Measurements from ENCODE around the gene TMEM154.

The TMEM154 gene

GRCh38 chr4:152682143-152682941, 2.5 kb upstream of the TMEM154 start:
- H3K27ac ChIP-seq (ENCODE audit: low read depth, low read length) = no peak overlapping the region
- no peaks in the 10 kb centered on the region for H3K9me3 ChIP-seq (ENCODE audit: control insufficient read depth, insufficient read depth, low read length)
- peaks cover 28% of the 10 kb centered on the region for H3K27me3 ChIP-seq (ENCODE audit: control insufficient read depth, insufficient read depth, low read length)
- no peaks in the 10 kb centered on the region for H3K36me3 ChIP-seq (ENCODE audit: control insufficient read depth, insufficient read depth, low read length)
- H3K9ac ChIP-seq (ENCODE audit: low read depth, low read length) = no peak overlapping the region
- H3K4me1 ChIP-seq (ENCODE audit: control insufficient read depth, insufficient read depth, low read length) = peaks cover 29% of the 10 kb centered on the region
- no peak overlapping the region for H3K4me3 ChIP-seq (ENCODE audit: low read depth, low read length)

GRCh38 chr4:152680988-152681603, 1.3 kb upstream of the TMEM154 start:
- H3K9me3 ChIP-seq (ENCODE audit: control insufficient read depth, insufficient read depth, low read length) = no peaks in the 10 kb centered on the region
- H3K4me1 ChIP-seq (ENCODE audit: control insufficient read depth, insufficient read depth, low read length) = peaks cover 29% of the 10 kb centered on the region
- H3K36me3 ChIP-seq (ENCODE audit: control insufficient read depth, insufficient read depth, low read length) = no peaks in the 10 kb centered on the region
- H3K4me3 ChIP-seq (ENCODE audit: low read depth, low read length) = no peak overlapping the region
- no peak overlapping the region for H3K27ac ChIP-seq (ENCODE audit: low read depth, low read length)
- no peak overlapping the region for H3K9ac ChIP-seq (ENCODE audit: low read depth, low read length)
- H3K27me3 ChIP-seq (ENCODE audit: control insufficient read depth, insufficient read depth, low read length) = peaks cover 28% of the 10 kb centered on the region

GRCh38 chr4:152678841-152679240, 956 bp downstream of the TMEM154 start:
- H3K4me1 ChIP-seq (ENCODE audit: control insufficient read depth, insufficient read depth, low read length) = peaks cover 33% of the 10 kb centered on the region
- peak overlapping the region; percentile 67 for H3K4me3 ChIP-seq (ENCODE audit: low read depth, low read length)
- H3K9ac ChIP-seq (ENCODE audit: low read depth, low read length) = no peak overlapping the region

GRCh38 chr4:152677117-152677516, 2.7 kb downstream of the TMEM154 start:
- Histone ChIP-seq H3K4me1 (ENCODE audit: control insufficient read depth, insufficient read depth, low read length) (peaks cover 37% of the 10 kb centered on the region), H3K9ac (ENCODE audit: low read depth, low read length) (no peak overlapping the region), H3K36me3 (ENCODE audit: control insufficient read depth, insufficient read depth, low read length) (no peaks in the 10 kb centered on the region), H3K27ac (ENCODE audit: low read depth, low read length) (no peak overlapping the region), H3K9me3 (ENCODE audit: control insufficient read depth, insufficient read depth, low read length) (no peaks in the 10 kb centered on the region), H3K4me3 (ENCODE audit: low read depth, low read length) (no peak overlapping the region), H3K27me3 (ENCODE audit: control insufficient read depth, insufficient read depth, low read length) (peaks cover 28% of the 10 kb centered on the region)

More at GRCh38 chr4:152678841-152679240, 956 bp downstream of the TMEM154 start:
- Histone ChIP-seq H3K36me3 (ENCODE audit: control insufficient read depth, insufficient read depth, low read length) (no peaks in the 10 kb centered on the region), H3K27ac (ENCODE audit: low read depth, low read length) (no peak overlapping the region), H3K27me3 (ENCODE audit: control insufficient read depth, insufficient read depth, low read length) (peaks cover 28% of the 10 kb centered on the region), H3K9me3 (ENCODE audit: control insufficient read depth, insufficient read depth, low read length) (no peaks in the 10 kb centered on the region)

GRCh38 chr4:152676052-152676854, 3.5 kb downstream of the TMEM154 start:
- no peak overlapping the region for H3K4me3 ChIP-seq (ENCODE audit: low read depth, low read length)
- H3K9me3 ChIP-seq (ENCODE audit: control insufficient read depth, insufficient read depth, low read length) = no peaks in the 10 kb centered on the region
- H3K27me3 ChIP-seq (ENCODE audit: control insufficient read depth, insufficient read depth, low read length) = peaks cover 25% of the 10 kb centered on the region
- no peak overlapping the region for H3K27ac ChIP-seq (ENCODE audit: low read depth, low read length)
- no peak overlapping the region for H3K9ac ChIP-seq (ENCODE audit: low read depth, low read length)
- no peaks in the 10 kb centered on the region for H3K36me3 ChIP-seq (ENCODE audit: control insufficient read depth, insufficient read depth, low read length)
- peaks cover 37% of the 10 kb centered on the region for H3K4me1 ChIP-seq (ENCODE audit: control insufficient read depth, insufficient read depth, low read length)

GRCh38 chr4:152674359-152674758, 5.4 kb downstream of the TMEM154 start:
- Histone ChIP-seq H3K9me3 (ENCODE audit: control insufficient read depth, insufficient read depth, low read length) (no peaks in the 10 kb centered on the region), H3K4me3 (ENCODE audit: low read depth, low read length) (no peak overlapping the region), H3K27me3 (ENCODE audit: control insufficient read depth, insufficient read depth, low read length) (peaks cover 9% of the 10 kb centered on the region; the same call in 1 of the 2 replicates), H3K4me1 (ENCODE audit: control insufficient read depth, insufficient read depth, low read length) (peaks cover 24% of the 10 kb centered on the region), H3K36me3 (ENCODE audit: control insufficient read depth, insufficient read depth, low read length) (no peaks in the 10 kb centered on the region), H3K9ac (ENCODE audit: low read depth, low read length) (no peak overlapping the region), H3K27ac (ENCODE audit: low read depth, low read length) (no peak overlapping the region)

- Histone ChIP-seq H3K27me3 (ENCODE audit: control insufficient read depth, insufficient read depth, low read length) (0 out of 2 replicates have a peak, but pooled peaks cover under 1% of the 10 kb centered on the region), H3K36me3 (ENCODE audit: control insufficient read depth, insufficient read depth, low read length) (no peaks in the 10 kb centered on the region), H3K4me1 (ENCODE audit: control insufficient read depth, insufficient read depth, low read length) (peaks cover 20% of the 10 kb centered on the region), H3K9me3 (ENCODE audit: control insufficient read depth, insufficient read depth, low read length) (no peaks in the 10 kb centered on the region), H3K4me3 (ENCODE audit: low read depth, low read length) (no peak overlapping the region), H3K9ac (ENCODE audit: low read depth, low read length) (no peak overlapping the region), H3K27ac (ENCODE audit: low read depth, low read length) (no peak overlapping the region)
Measured at GRCh38 chr4:152673489-152673888, 6.3 kb downstream of the TMEM154 start.

- no peak overlapping the region for H3K4me3 ChIP-seq (ENCODE audit: low read depth, low read length)
- H3K9me3 ChIP-seq (ENCODE audit: control insufficient read depth, insufficient read depth, low read length) = no peaks in the 10 kb centered on the region
- H3K4me1 ChIP-seq (ENCODE audit: control insufficient read depth, insufficient read depth, low read length) = peaks cover 15% of the 10 kb centered on the region
- no peak overlapping the region for H3K9ac ChIP-seq (ENCODE audit: low read depth, low read length)
- no peaks in the 10 kb centered on the region for H3K36me3 ChIP-seq (ENCODE audit: control insufficient read depth, insufficient read depth, low read length)
- H3K27me3 ChIP-seq (ENCODE audit: control insufficient read depth, insufficient read depth, low read length) = no peaks in the 10 kb centered on the region
- no peak overlapping the region for H3K27ac ChIP-seq (ENCODE audit: low read depth, low read length)
Measured at GRCh38 chr4:152672206-152673092, 7.3 kb downstream of the TMEM154 start.

GRCh38 chr4:152668338-152668964, 11.3 kb downstream of the TMEM154 start:
- Histone ChIP-seq H3K4me1 (ENCODE audit: control insufficient read depth, insufficient read depth, low read length) (peaks cover 11% of the 10 kb centered on the region), H3K9ac (ENCODE audit: low read depth, low read length) (no peak overlapping the region), H3K36me3 (ENCODE audit: control insufficient read depth, insufficient read depth, low read length) (no peaks in the 10 kb centered on the region), H3K27me3 (ENCODE audit: control insufficient read depth, insufficient read depth, low read length) (no peaks in the 10 kb centered on the region), H3K4me3 (ENCODE audit: low read depth, low read length) (no peak overlapping the region), H3K9me3 (ENCODE audit: control insufficient read depth, insufficient read depth, low read length) (no peaks in the 10 kb centered on the region), H3K27ac (ENCODE audit: low read depth, low read length) (no peak overlapping the region)

GRCh38 chr4:152667781-152668180, 12.0 kb downstream of the TMEM154 start:
- Histone ChIP-seq H3K4me3 (ENCODE audit: low read depth, low read length) (no peak overlapping the region), H3K9me3 (ENCODE audit: control insufficient read depth, insufficient read depth, low read length) (no peaks in the 10 kb centered on the region), H3K36me3 (ENCODE audit: control insufficient read depth, insufficient read depth, low read length) (no peaks in the 10 kb centered on the region), H3K9ac (ENCODE audit: low read depth, low read length) (no peak overlapping the region), H3K4me1 (ENCODE audit: control insufficient read depth, insufficient read depth, low read length) (peaks cover 11% of the 10 kb centered on the region), H3K27ac (ENCODE audit: low read depth, low read length) (no peak overlapping the region), H3K27me3 (ENCODE audit: control insufficient read depth, insufficient read depth, low read length) (no peaks in the 10 kb centered on the region)
